ENCODE data around the gene CARS2.

DNA sequence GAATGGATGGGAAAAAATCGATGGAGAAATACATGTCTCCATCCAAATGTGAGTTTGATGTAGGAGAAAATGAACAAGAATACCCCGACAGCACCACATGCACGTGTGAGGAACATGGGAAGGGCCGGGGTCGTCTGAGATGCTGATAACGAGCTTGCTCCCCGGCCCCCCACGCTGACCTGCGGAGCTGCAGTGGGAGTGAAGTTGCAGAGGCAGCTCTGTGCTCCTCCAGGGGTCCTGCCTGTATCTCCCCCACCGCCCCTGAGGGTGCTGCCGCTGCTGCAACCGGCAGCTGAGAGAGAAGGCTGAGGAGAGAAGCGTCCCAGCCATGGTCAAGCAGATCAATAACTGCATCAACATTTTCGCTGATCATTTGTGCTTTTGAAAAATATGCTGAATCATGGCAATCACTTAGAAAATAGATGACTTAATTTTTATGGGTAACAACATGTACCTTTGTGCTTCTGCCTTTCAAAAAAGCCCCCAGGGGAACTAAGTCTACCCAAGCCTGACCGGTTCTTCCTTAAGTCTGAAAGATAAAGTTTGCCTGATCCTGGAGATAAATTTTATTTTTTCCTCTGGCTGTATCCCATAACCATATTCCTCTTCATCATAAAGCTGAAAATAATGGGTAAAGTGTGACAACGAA lies 108.8 kb downstream of the CARS2 start:
- TF ChIP-seq, protein P1, sequence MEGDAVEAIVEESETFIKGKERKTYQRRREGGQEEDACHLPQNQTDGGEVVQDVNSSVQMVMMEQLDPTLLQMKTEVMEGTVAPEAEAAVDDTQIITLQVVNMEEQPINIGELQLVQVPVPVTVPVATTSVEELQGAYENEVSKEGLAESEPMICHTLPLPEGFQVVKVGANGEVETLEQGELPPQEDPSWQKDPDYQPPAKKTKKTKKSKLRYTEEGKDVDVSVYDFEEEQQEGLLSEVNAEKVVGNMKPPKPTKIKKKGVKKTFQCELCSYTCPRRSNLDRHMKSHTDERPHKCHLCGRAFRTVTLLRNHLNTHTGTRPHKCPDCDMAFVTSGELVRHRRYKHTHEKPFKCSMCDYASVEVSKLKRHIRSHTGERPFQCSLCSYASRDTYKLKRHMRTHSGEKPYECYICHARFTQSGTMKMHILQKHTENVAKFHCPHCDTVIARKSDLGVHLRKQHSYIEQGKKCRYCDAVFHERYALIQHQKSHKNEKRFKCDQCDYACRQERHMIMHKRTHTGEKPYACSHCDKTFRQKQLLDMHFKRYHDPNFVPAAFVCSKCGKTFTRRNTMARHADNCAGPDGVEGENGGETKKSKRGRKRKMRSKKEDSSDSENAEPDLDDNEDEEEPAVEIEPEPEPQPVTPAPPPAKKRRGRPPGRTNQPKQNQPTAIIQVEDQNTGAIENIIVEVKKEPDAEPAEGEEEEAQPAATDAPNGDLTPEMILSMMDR (optimal IDR thresholded peaks at IDR 0.05 in 1 of 3, IDR thresholded peaks at IDR 0.05 in 1 of 3, conservative IDR thresholded peaks at IDR 0.05 in 1 of 3; ENCODE audit: extremely low read depth in 1 of 3, insufficient read depth in 2 of 3, low read length in 3 of 3) = no peak
- no peak for TF ChIP-seq EZH2 (IDR thresholded peaks at IDR 0.05; ENCODE audit: low read length)
